T-helper 1 cell (primary cell): ENCODE results near the gene CXXC5.

Experiments
- DNase-seq, 5 donors: peaks; one replicate each; pipeline ENCODE4 v3.0.0-alpha.2; 2012 to 2020

CXXC5 gene

GRCh38 chr5:139682016-139682975 lies 34.1 kb downstream of the CXXC5 start:
- no peak for DNase-seq

GRCh38 chr5:139683295-139684271 lies 35.4 kb downstream of the CXXC5 start:
- no peak for DNase-seq

- no peak for DNase-seq
Measured at GRCh38 chr5:139684350-139684880, 36.3 kb downstream of the CXXC5 start.

- no peak for DNase-seq
Measured at GRCh38 chr5:139684881-139685749, 37.0 kb downstream of the CXXC5 start.

GRCh38 chr5:139685886-139686285 lies 37.7 kb downstream of the CXXC5 start:
- DNase-seq, result no peak

- DNase-seq, result no peak
Measured at GRCh38 chr5:139686356-139686705, 38.2 kb downstream of the CXXC5 start.

- DNase-seq, result no peak
Measured at GRCh38 chr5:139686706-139687441, 38.7 kb downstream of the CXXC5 start.

- DNase-seq, result no peak
Measured at GRCh38 chr5:139687656-139688055, 39.5 kb downstream of the CXXC5 start.

GRCh38 chr5:139688088-139688702 lies 40.0 kb downstream of the CXXC5 start:
- no peak for DNase-seq

GRCh38 chr5:139688751-139689372 lies 40.7 kb downstream of the CXXC5 start:
- no peak for DNase-seq

GRCh38 chr5:139689631-139690063 lies 41.5 kb downstream of the CXXC5 start:
- no peak for DNase-seq

- DNase-seq, result peak in 1 of 5 donors; percentile 17
Measured at GRCh38 chr5:139690064-139690802, 42.1 kb downstream of the CXXC5 start.

- DNase-seq, result no peak
Measured at GRCh38 chr5:139690803-139691629, 42.9 kb downstream of the CXXC5 start.

GRCh38 chr5:139692148-139692547 lies 44.0 kb downstream of the CXXC5 start:
- no peak for DNase-seq

- no peak for DNase-seq
Measured at GRCh38 chr5:139692679-139693308, 44.6 kb downstream of the CXXC5 start.

GRCh38 chr5:139693676-139694364 lies 45.7 kb downstream of the CXXC5 start:
- DNase-seq, result no peak

GRCh38 chr5:139694556-139695177 lies 46.5 kb downstream of the CXXC5 start:
- DNase-seq, result no peak
